ENCODE results near the gene SLC30A10. TPM values are rescaled to one million over a fixed set of nuclear protein-coding genes. Genes with fewer than 3 reads are reported as not detected.
"Not testable (repeated sequence)": the region's sequence is repeated elsewhere in the genome, so short reads cannot be mapped to it uniquely, and the experiment has no call there.

The SLC30A10 gene
- total and polyA plus RNA-seq, 4 donors = not detected

GRCh38 chr1:219954052-219954451 is 25.7 kb upstream of the SLC30A10 start:
- ATAC-seq (ENCODE audit: insufficient read depth, low FRiP score) (no peak), DNase-seq (no peak)
- Histone ChIP-seq H3K4me1 (ENCODE audit: control insufficient read depth in 5 of 5, insufficient read depth in 5 of 5, low read length in 5 of 5) (no peaks in the 10 kb centered on the region), H3K27ac (ENCODE audit: low read depth in 1 of 2, low read length in 1 of 2) (no peak overlapping the region), H3K9ac (ENCODE audit: insufficient read depth in 1 of 2, low read length in 2 of 2) (no peak overlapping the region), H3K4me3 (no peak overlapping the region), H3K27me3 (ENCODE audit: control insufficient read depth in 3 of 3, insufficient read depth in 3 of 3, low read length in 2 of 3) (no peaks in the 10 kb centered on the region), H3K36me3 (ENCODE audit: control insufficient read depth in 4 of 4, insufficient read depth in 4 of 4, low read length in 4 of 4) (no peaks in the 10 kb centered on the region), H3K9me3 (ENCODE audit: control insufficient read depth in 4 of 4, insufficient read depth in 3 of 4, low read length in 3 of 4) (no peaks in the 10 kb centered on the region)
- 88 to 93% methylated on average over 6 of the region's 6 CpGs for WGBS, 2 donors
- TF ChIP-seq, protein P1, sequence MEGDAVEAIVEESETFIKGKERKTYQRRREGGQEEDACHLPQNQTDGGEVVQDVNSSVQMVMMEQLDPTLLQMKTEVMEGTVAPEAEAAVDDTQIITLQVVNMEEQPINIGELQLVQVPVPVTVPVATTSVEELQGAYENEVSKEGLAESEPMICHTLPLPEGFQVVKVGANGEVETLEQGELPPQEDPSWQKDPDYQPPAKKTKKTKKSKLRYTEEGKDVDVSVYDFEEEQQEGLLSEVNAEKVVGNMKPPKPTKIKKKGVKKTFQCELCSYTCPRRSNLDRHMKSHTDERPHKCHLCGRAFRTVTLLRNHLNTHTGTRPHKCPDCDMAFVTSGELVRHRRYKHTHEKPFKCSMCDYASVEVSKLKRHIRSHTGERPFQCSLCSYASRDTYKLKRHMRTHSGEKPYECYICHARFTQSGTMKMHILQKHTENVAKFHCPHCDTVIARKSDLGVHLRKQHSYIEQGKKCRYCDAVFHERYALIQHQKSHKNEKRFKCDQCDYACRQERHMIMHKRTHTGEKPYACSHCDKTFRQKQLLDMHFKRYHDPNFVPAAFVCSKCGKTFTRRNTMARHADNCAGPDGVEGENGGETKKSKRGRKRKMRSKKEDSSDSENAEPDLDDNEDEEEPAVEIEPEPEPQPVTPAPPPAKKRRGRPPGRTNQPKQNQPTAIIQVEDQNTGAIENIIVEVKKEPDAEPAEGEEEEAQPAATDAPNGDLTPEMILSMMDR (IDR thresholded peaks at IDR 0.05; ENCODE audit: control extremely low read depth, extremely low read depth) = no peak

DNA sequence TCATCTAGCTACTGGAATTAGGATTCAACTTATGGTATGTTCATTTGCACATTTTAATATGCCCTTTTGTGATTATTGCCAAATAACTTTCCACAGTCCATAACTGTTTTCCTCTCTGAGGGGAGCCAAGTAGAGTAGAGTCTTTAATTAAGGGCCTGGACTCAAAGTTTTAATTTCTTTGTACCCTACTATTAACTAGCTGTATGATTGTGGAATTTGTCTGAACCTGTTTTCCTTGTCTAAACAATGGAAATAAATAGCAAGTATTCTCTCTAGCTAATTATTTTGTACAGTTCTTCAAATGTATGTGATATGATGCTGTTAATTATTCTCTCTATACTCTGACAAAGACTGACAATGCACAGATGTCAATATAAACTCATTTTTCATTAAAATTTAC is 24.0 kb upstream of the SLC30A10 start:
- no peak for DNase-seq

GRCh38 chr1:219949227-219949626 is 20.9 kb upstream of the SLC30A10 start:
- not testable (repeated sequence) for H3K9ac ChIP-seq (ENCODE audit: insufficient read depth in 1 of 2, low read length in 2 of 2); H3K4me1 ChIP-seq (ENCODE audit: control insufficient read depth in 5 of 5, insufficient read depth in 5 of 5, low read length in 5 of 5); ATAC-seq (ENCODE audit: insufficient read depth, low FRiP score); H3K4me3 ChIP-seq; DNase-seq; H3K9me3 ChIP-seq (ENCODE audit: control insufficient read depth in 4 of 4, insufficient read depth in 3 of 4, low read length in 3 of 4); H3K27me3 ChIP-seq (ENCODE audit: control insufficient read depth in 3 of 3, insufficient read depth in 3 of 3, low read length in 2 of 3); H3K36me3 ChIP-seq (ENCODE audit: control insufficient read depth in 4 of 4, insufficient read depth in 4 of 4, low read length in 4 of 4); H3K27ac ChIP-seq (ENCODE audit: low read depth in 1 of 2, low read length in 1 of 2)
- WGBS, 2 donors = 99 to 100% methylated on average over 2 to 3 of the region's 5 CpGs

More for the DNA sequence above, 24.0 kb upstream of the SLC30A10 start:
- Histone ChIP-seq H3K36me3 (ENCODE audit: control insufficient read depth in 4 of 4, insufficient read depth in 4 of 4, low read length in 4 of 4) (no peaks in the 10 kb centered on the region), H3K9ac (ENCODE audit: insufficient read depth in 1 of 2, low read length in 2 of 2) (no peak overlapping the region), H3K9me3 (ENCODE audit: control insufficient read depth in 4 of 4, insufficient read depth in 3 of 4, low read length in 3 of 4) (no peaks in the 10 kb centered on the region), H3K27me3 (ENCODE audit: control insufficient read depth in 3 of 3, insufficient read depth in 3 of 3, low read length in 2 of 3) (no peaks in the 10 kb centered on the region), H3K27ac (ENCODE audit: low read depth in 1 of 2, low read length in 1 of 2) (no peak overlapping the region), H3K4me1 (ENCODE audit: control insufficient read depth in 5 of 5, insufficient read depth in 5 of 5, low read length in 5 of 5) (no peaks in the 10 kb centered on the region), H3K4me3 (no peak overlapping the region)
- TF ChIP-seq, protein P1 (IDR thresholded peaks at IDR 0.05; ENCODE audit: control extremely low read depth, extremely low read depth) = no peak
- no peak for ATAC-seq (ENCODE audit: insufficient read depth, low FRiP score)

DNA sequence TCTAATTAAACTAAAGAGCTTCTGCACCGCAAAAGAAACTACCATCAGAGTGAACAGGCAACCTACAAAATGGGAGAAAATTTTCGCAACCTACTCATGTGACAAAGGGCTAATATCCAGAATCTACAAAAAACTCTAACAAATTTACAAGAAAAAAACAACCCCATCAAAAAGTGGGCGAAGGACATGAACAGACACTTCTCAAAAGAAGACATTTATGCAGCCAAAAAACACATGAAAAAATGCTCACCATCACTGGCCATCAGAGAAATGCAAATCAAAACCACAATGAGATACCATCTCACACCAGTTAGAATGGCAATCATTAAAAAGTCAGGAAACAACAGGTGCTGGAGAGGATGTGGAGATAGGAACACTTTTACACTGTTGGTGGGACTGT is 20.4 kb upstream of the SLC30A10 start:
- not testable (repeated sequence) for H3K27ac ChIP-seq (ENCODE audit: low read depth in 1 of 2, low read length in 1 of 2); H3K9ac ChIP-seq (ENCODE audit: insufficient read depth in 1 of 2, low read length in 2 of 2); H3K4me1 ChIP-seq (ENCODE audit: control insufficient read depth in 5 of 5, insufficient read depth in 5 of 5, low read length in 5 of 5); H3K27me3 ChIP-seq (ENCODE audit: control insufficient read depth in 3 of 3, insufficient read depth in 3 of 3, low read length in 2 of 3); H3K9me3 ChIP-seq (ENCODE audit: control insufficient read depth in 4 of 4, insufficient read depth in 3 of 4, low read length in 3 of 4); H3K4me3 ChIP-seq; ATAC-seq (ENCODE audit: insufficient read depth, low FRiP score); DNase-seq; H3K36me3 ChIP-seq (ENCODE audit: control insufficient read depth in 4 of 4, insufficient read depth in 4 of 4, low read length in 4 of 4)
- WGBS, 2 donors = 92 to 99% methylated on average over 1 to 3 of the region's 3 CpGs

DNA sequence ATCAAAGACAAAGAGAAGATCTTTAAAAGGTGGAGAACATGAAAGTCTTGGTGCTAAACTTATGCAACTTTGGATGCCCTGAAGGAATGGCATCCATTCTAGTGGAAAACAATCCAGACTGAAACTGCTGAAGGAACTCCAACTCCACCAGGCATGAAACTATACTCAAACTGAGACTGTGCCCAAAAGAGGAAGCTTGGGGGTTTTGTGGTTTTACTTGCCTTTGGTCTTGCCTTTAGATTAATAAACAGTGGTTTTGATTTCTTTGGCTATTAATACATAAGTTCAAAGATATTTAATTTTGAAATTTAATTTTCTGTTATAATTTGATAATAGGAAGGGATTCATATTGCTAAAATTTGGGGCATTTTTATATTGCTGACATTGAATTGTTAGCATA is 17.4 kb upstream of the SLC30A10 start:
- Histone ChIP-seq H3K4me3 (no peak overlapping the region), H3K9ac (ENCODE audit: insufficient read depth in 1 of 2, low read length in 2 of 2) (no peak overlapping the region), H3K9me3 (ENCODE audit: control insufficient read depth in 4 of 4, insufficient read depth in 3 of 4, low read length in 3 of 4) (no peaks in the 10 kb centered on the region), H3K27ac (ENCODE audit: low read depth in 1 of 2, low read length in 1 of 2) (no peak overlapping the region), H3K36me3 (ENCODE audit: control insufficient read depth in 4 of 4, insufficient read depth in 4 of 4, low read length in 4 of 4) (no peaks in the 10 kb centered on the region), H3K27me3 (ENCODE audit: control insufficient read depth in 3 of 3, insufficient read depth in 3 of 3, low read length in 2 of 3) (no peaks in the 10 kb centered on the region), H3K4me1 (ENCODE audit: control insufficient read depth in 5 of 5, insufficient read depth in 5 of 5, low read length in 5 of 5) (no peaks in the 10 kb centered on the region)
- DNase-seq = no peak
- no peak for ATAC-seq (ENCODE audit: insufficient read depth, low FRiP score)
- TF ChIP-seq, protein P1 (IDR thresholded peaks at IDR 0.05; ENCODE audit: control extremely low read depth, extremely low read depth) = no peak
